Activated T-cell treated with anti-CD3 and anti-CD28 coated beads, Interleukin-2, amount 50 U/mL, for 24 hours (primary cell): ENCODE results near the gene SCYGR6.

Experiments used
- DNase-seq: peaks from one replicate; pipeline ENCODE4 v3.0.0-alpha.2; 2020
- H3K27ac Mint-ChIP-seq: 2 replicates; pipeline ENCODE4 v1.8.0; 2020; ENCODE audit warnings: mild to moderate bottlenecking, mixed read lengths
- H3K27me3 Mint-ChIP-seq: 2 replicates; pipeline ENCODE4 v1.8.0; 2020; ENCODE audit warnings: mixed read lengths
- H3K36me3 Mint-ChIP-seq: 2 replicates; pipeline ENCODE4 v1.8.0; 2020; ENCODE audit warnings: low read depth, mixed read lengths
- H3K4me1 Mint-ChIP-seq: 2 replicates; pipeline ENCODE4 v1.8.0; 2020; ENCODE audit warnings: low read depth, mixed read lengths
- H3K4me3 Mint-ChIP-seq: 2 replicates; pipeline ENCODE4 v1.8.0; 2020; ENCODE audit warnings: mild to moderate bottlenecking, moderate library complexity, mixed read lengths
- H3K9me3 Mint-ChIP-seq: 2 replicates; pipeline ENCODE4 v1.8.0; 2020; ENCODE audit warnings: mixed read lengths

Gene SCYGR6

DNA sequence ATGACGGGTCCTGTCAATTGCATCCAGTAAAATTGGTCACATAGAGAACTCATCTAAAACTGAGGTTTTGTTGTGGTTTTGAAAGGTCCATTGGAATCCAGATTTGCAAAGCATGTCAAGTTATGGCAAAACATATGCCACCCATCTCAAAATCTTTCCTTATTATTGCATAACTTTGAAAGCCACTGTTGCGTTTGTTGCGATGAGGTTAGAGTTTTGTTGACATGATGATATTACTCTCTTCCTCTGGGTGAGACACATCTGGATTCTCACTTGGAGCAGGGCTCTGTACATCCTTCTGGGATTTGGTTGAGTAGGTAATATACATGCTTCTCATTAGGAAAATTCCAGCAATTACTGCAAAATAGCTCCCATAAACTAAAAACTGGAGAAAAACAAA lies 37.4 kb downstream of the SCYGR6 start:
- Mint-ChIP-seq H3K27ac (no peak overlapping the region), H3K9me3 (no peaks in the 10 kb centered on the region), H3K27me3 (peaks cover 31% of the 10 kb centered on the region)

GRCh38 chr2:227684258-227684657 lies 40.3 kb downstream of the SCYGR6 start:
- Mint-ChIP-seq H3K27me3 (peaks cover 23% of the 10 kb centered on the region), H3K36me3 (no peaks in the 10 kb centered on the region), H3K27ac (no peak overlapping the region), H3K4me1 (no peaks in the 10 kb centered on the region), H3K4me3 (no peak overlapping the region), H3K9me3 (no peaks in the 10 kb centered on the region)
- no peak for DNase-seq

More for the DNA sequence above, 37.4 kb downstream of the SCYGR6 start:
- Mint-ChIP-seq H3K36me3 (no peaks in the 10 kb centered on the region), H3K4me3 (no peak overlapping the region), H3K4me1 (no peaks in the 10 kb centered on the region)
- no peak for DNase-seq

- H3K9me3 Mint-ChIP-seq: no peaks in the 10 kb centered on the region
- no peak for DNase-seq
- no peaks in the 10 kb centered on the region for H3K36me3 Mint-ChIP-seq
- H3K4me3 Mint-ChIP-seq: no peak overlapping the region
- H3K4me1 Mint-ChIP-seq: no peaks in the 10 kb centered on the region
- peaks cover 13% of the 10 kb centered on the region for H3K27me3 Mint-ChIP-seq
- no peak overlapping the region for H3K27ac Mint-ChIP-seq
Measured at GRCh38 chr2:227677928-227678327, 46.6 kb downstream of the SCYGR6 start.

- peaks cover 14% of the 10 kb centered on the region for H3K27me3 Mint-ChIP-seq
- no peaks in the 10 kb centered on the region for H3K4me1 Mint-ChIP-seq
- no peak overlapping the region for H3K27ac Mint-ChIP-seq
- H3K36me3 Mint-ChIP-seq: no peaks in the 10 kb centered on the region
- no peak overlapping the region for H3K4me3 Mint-ChIP-seq
- DNase-seq: no peak
- no peaks in the 10 kb centered on the region for H3K9me3 Mint-ChIP-seq
Measured at GRCh38 chr2:227674485-227674884, 50.1 kb downstream of the SCYGR6 start.
